HG02840 (cell line): Measurements from ENCODE around the gene RPGR.

Experiments used
- ATAC-seq: cut with Tn5 transposase; IDR thresholded peaks from one replicate; pipeline ENCODE4 v1.9.1; 2021; ENCODE audit warnings: mild to moderate bottlenecking, moderate library complexity, moderate number of reproducible peaks; ENCODE audit not compliant: unreplicated experiment, low FRiP score

The RPGR gene

GRCh38 chrX:38335382-38335781 lies 8.1 kb upstream of the RPGR start:
- no peak for ATAC-seq

GRCh38 chrX:38332505-38332904 lies 5.2 kb upstream of the RPGR start:
- peak; percentile 62 for ATAC-seq

GRCh38 chrX:38327775-38328081 lies 419 bp upstream of the RPGR start:
- ATAC-seq = peak; percentile 2

GRCh38 chrX:38326086-38326485 lies 1.2 kb downstream of the RPGR start:
- ATAC-seq = no peak

GRCh38 chrX:38320819-38321218 lies 6.5 kb downstream of the RPGR start:
- ATAC-seq = no peak

- no peak for ATAC-seq
Observed at GRCh38 chrX:38318606-38319005, 8.7 kb downstream of the RPGR start.

GRCh38 chrX:38318196-38318595 lies 9.1 kb downstream of the RPGR start:
- ATAC-seq = no peak

- ATAC-seq = no peak
Observed at GRCh38 chrX:38315186-38315585, 12.1 kb downstream of the RPGR start.

- ATAC-seq = no peak
Observed at GRCh38 chrX:38313190-38313589, 14.1 kb downstream of the RPGR start.

GRCh38 chrX:38312436-38312835 lies 14.9 kb downstream of the RPGR start:
- ATAC-seq = no peak

- no peak for ATAC-seq
Observed at GRCh38 chrX:38311743-38312142, 15.6 kb downstream of the RPGR start.

GRCh38 chrX:38305971-38306370 lies 21.3 kb downstream of the RPGR start:
- ATAC-seq = no peak

GRCh38 chrX:38304010-38304409 lies 23.3 kb downstream of the RPGR start:
- no peak for ATAC-seq

- no peak for ATAC-seq
Observed at GRCh38 chrX:38293741-38294140, 33.6 kb downstream of the RPGR start.

- ATAC-seq = no peak
Observed at GRCh38 chrX:38287674-38288073, 39.6 kb downstream of the RPGR start.

- no peak for ATAC-seq
Observed at GRCh38 chrX:38285649-38286048, 41.7 kb downstream of the RPGR start.

GRCh38 chrX:38282049-38282448 lies 45.3 kb downstream of the RPGR start:
- no peak for ATAC-seq

GRCh38 chrX:38279188-38279587 lies 48.1 kb downstream of the RPGR start:
- no peak for ATAC-seq

GRCh38 chrX:38278682-38279081 lies 48.6 kb downstream of the RPGR start:
- no peak for ATAC-seq

GRCh38 chrX:38277802-38278201 lies 49.5 kb downstream of the RPGR start:
- ATAC-seq = no peak

- ATAC-seq = no peak
Observed at GRCh38 chrX:38277136-38277535, 50.2 kb downstream of the RPGR start.

- ATAC-seq = no peak
Observed at GRCh38 chrX:38276089-38276488, 51.2 kb downstream of the RPGR start.

GRCh38 chrX:38275615-38276014 lies 51.7 kb downstream of the RPGR start:
- no peak for ATAC-seq

GRCh38 chrX:38273453-38273852 lies 53.9 kb downstream of the RPGR start:
- peak; percentile 53 for ATAC-seq
